ENCODE results near the gene CEP89.
A peak's percentile ranks its signal among the peaks of the same experiment; 100 is the strongest.

CEP89 gene

DNA sequence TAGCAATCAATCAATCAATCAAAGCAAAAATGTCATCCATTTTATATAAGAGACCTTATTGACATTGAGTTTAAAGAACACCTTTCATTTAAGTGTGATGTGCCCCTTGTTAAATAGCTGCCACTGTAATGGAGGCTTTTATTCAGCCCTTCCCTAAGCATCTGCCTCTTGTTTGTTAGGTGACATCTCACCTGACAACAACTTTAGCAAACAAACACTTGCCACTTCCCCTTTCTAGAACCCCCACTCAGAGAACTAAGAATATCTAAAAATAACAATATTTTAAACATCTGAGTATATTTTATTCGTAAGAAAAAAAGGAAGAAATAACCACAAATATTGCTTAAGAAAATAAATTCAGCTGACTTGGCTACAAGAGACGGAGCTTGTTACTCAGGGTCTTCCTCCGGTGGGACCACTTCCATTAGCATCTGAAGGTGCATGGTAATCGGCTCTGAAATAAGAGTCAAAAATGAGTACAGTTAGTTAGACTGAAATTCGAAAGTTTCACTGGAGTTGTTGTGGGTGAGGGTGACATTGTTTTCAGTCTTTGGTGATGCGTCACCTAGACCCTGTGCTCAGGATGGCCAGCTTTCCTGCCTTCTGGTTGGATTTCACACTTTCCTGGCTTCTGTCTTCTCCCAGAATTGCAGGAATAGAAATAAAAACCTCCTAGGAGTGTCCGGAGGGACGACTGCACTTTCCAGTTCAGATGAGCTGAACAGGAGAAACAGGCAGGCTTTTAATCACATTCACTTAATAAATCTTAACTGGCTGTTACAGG is 141.3 kb downstream of the CEP89 start:
- no peak for DNase-seq (ENCODE audit: insufficient read length, low spot score)
- peak; percentile 9 for FAIRE-seq
- TF ChIP-seq PAX5 (IDR thresholded peaks at IDR 0.05; ENCODE audit: insufficient read depth, low read length, severe bottlenecking): no peak
- peak; percentile 85 for TF ChIP-seq SPI1 (IDR thresholded peaks at IDR 0.05; ENCODE audit: low read depth, low read length)

DNA sequence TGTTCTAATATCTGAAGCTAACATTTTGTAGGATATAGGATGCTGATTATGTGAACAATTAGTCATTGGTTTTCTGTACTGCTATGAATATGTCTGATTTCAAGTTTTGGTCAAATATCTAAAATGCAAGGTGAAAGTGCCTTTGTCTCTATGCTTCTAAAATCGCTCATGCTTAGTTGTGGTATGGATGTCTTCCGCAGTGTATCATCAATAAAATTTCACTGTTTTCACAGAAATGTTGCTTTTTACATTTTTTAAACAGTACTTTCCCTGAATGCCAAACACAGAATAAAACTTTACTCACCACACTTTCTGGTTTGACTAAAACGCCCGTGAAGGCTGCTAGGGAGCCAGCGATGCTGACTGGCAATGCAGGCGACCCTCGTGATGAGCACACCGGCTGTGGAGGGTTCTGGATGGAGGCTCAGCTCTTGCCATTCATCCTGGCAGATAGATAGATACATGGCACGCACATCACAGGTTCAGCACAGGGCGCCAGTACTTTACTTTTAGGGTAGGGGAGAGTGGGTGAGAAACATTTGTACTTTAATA is 142.3 kb downstream of the CEP89 start:
- no peak for DNase-seq (ENCODE audit: insufficient read length, low spot score)
- TF ChIP-seq SPI1 (IDR thresholded peaks at IDR 0.05; ENCODE audit: low read depth, low read length) (no peak), POLR2A (IDR thresholded peaks at IDR 0.05; ENCODE audit: low read depth, low read length) (no peak), PAX5 (IDR thresholded peaks at IDR 0.05; ENCODE audit: insufficient read depth, low read length, severe bottlenecking) (no peak), POLR2AphosphoS5 (IDR thresholded peaks at IDR 0.05; ENCODE audit: low read depth, low read length) (no peak), POU2F2 (IDR thresholded peaks at IDR 0.05; ENCODE audit: low read depth, low read length) (no peak), TAF1 (IDR thresholded peaks at IDR 0.05; ENCODE audit: low read depth, low read length) (no peak)
- no peak for FAIRE-seq

DNA sequence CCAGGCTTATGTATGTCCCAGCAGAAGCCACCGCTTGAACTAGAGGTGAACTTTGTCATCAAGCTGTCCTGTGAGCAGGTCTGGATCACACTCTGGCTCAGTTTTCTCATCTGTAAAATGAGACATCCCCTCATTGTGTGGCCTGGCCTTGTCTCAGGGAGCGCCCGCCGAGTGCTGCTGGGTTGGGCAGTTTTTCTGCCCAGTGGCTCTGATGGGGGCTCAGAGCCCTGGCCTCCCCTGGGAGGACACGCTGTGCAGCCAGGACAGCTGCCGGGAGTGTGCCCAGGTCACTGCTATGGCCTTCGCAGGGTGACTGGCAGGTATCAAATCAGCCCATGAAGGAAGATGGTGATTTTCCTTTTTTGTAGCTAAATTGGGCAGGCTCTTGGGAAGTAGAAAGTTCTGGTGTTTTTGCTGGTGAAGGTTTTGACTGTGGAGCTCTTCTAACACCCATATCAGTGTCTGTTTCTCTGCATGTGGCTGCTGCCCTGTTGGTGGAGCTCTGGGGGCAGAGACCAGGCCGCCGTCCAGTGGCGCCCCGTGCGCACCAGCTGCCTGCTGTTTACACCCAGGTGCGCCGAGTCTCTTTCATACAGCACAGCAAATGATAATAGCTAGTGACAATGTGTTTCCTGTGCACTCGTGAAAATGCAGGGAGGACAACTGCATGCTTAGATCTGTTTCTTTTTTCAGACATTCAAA is 143.0 kb downstream of the CEP89 start:
- no peak for FAIRE-seq
- DNase-seq (ENCODE audit: insufficient read length, low spot score): no peak
- no peak for TF ChIP-seq SPI1 (IDR thresholded peaks at IDR 0.05; ENCODE audit: low read depth, low read length)
- no peak for TF ChIP-seq TAF1 (IDR thresholded peaks at IDR 0.05; ENCODE audit: low read depth, low read length)
- no peak for TF ChIP-seq PAX5 (IDR thresholded peaks at IDR 0.05; ENCODE audit: insufficient read depth, low read length, severe bottlenecking)
- no peak for TF ChIP-seq POU2F2 (IDR thresholded peaks at IDR 0.05; ENCODE audit: low read depth, low read length)
- TF ChIP-seq POLR2A (IDR thresholded peaks at IDR 0.05; ENCODE audit: low read depth, low read length): no peak
- no peak for TF ChIP-seq POLR2AphosphoS5 (IDR thresholded peaks at IDR 0.05; ENCODE audit: low read depth, low read length)

DNA sequence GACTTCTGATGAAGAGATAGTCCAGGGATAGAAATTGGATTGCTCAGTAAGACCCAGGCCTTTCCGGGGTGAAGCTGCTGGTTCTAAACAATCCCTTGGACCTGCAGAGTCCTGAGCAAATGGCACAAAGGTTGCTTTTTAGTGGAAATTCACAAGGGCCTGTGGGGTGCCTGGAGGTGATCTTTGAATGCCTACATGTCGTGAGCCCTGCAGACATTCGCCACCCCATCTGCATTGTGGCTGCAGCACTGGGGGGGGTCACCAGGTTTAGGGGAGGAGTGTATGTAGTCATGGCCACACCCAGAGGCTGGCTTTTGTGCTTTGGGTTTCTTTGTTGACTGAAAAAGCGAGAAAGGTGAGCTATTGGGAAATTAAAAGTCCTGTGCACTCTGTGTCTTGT is 143.6 kb downstream of the CEP89 start:
- FAIRE-seq (no peak), DNase-seq (ENCODE audit: insufficient read length, low spot score) (no peak)
- TF ChIP-seq POU2F2 (IDR thresholded peaks at IDR 0.05; ENCODE audit: low read depth, low read length): no peak

Measured in GM12891 (cell line).